Fibroblast of lung (primary cell): ENCODE data around the gene OR2AJ1. TPM values are rescaled to one million over a fixed set of nuclear protein-coding genes. Genes with fewer than 3 reads are reported as not detected.

Experiments used
- DNase-seq, 2 donors: peaks; one replicate each; pipeline versions ENCODE4 v3.0.0 to v3.0.0-alpha.2; 2010; ENCODE audit warnings: low read depth in 2 of 2
- H2AFZ ChIP-seq: 2 replicates; pipeline ENCODE4 v1.5.1; 2012; ENCODE audit warnings: low read length, control low read depth, inconsistent platforms
- H3K27ac ChIP-seq: 2 replicates; pipeline ENCODE4 v1.5.1; 2011; ENCODE audit warnings: low read length, control low read depth; ENCODE audit not compliant: insufficient read depth
- H3K27me3 ChIP-seq: 2 replicates; pipeline ENCODE4 v1.5.1; 2011; ENCODE audit warnings: mild to moderate bottlenecking, low read length; ENCODE audit not compliant: control insufficient read depth, insufficient read depth
- H3K36me3 ChIP-seq: 2 replicates; pipeline ENCODE4 v1.5.1; 2011; ENCODE audit warnings: low read length; ENCODE audit not compliant: control insufficient read depth, insufficient read depth
- H3K4me1 ChIP-seq: 2 replicates; pipeline ENCODE4 v1.5.1; 2011; ENCODE audit warnings: low read length; ENCODE audit not compliant: control insufficient read depth, insufficient read depth; ENCODE audit errors: extremely low read depth
- H3K4me2 ChIP-seq: 2 replicates; pipeline ENCODE4 v1.5.1; 2011; ENCODE audit warnings: low read length, control low read depth; ENCODE audit not compliant: insufficient read depth; ENCODE audit errors: extremely low read depth
- H3K4me3 ChIP-seq, 4 experiments: fragments of 200-600 bp in 1 of 4; sonication (generic) in 1 of 4; replicated peaks in 1 of 4; 2 replicates each; pipeline ENCODE4 v1.5.1; 2011 to 2016; ENCODE audit warnings: low read length in 4 of 4, low read depth in 3 of 4, mild to moderate bottlenecking in 3 of 4, control low read depth in 2 of 4, inconsistent platforms in 1 of 4, mixed read lengths in 1 of 4; ENCODE audit not compliant: insufficient read depth in 1 of 4; ENCODE audit errors: control extremely low read depth in 1 of 4
- H3K79me2 ChIP-seq: 2 replicates; pipeline ENCODE4 v1.5.1; 2012; ENCODE audit warnings: mild to moderate bottlenecking, low read length, inconsistent platforms; ENCODE audit not compliant: control insufficient read depth, insufficient read depth
- H3K9ac ChIP-seq: 2 replicates; pipeline ENCODE4 v1.5.1; 2011; ENCODE audit warnings: mild to moderate bottlenecking, low read length, control low read depth; ENCODE audit not compliant: insufficient read depth
- H3K9me3 ChIP-seq: 2 replicates; pipeline ENCODE4 v1.5.1; 2012; ENCODE audit warnings: low read depth, low read length; ENCODE audit not compliant: control insufficient read depth, insufficient read depth
- H4K20me1 ChIP-seq: 2 replicates; pipeline ENCODE4 v1.5.1; 2011; ENCODE audit warnings: low read length; ENCODE audit not compliant: control insufficient read depth, insufficient read depth; ENCODE audit errors: extremely low read depth
- CTCF ChIP-seq, 2 donors: IDR thresholded peaks in 1 of 2; conservative IDR thresholded peaks in 1 of 2; 1 replicate in 1 of 2; 2 replicates in 1 of 2; pipeline ENCODE4 v1.5.1; 2011 to 2012; ENCODE audit warnings: low read length in 2 of 2, control low read depth in 1 of 2, inconsistent platforms in 1 of 2, low read depth in 1 of 2, mild to moderate bottlenecking in 1 of 2
- polyA plus RNA-seq, 2 donors: library from polyadenylated mRNA; depleted of rRNA in 1 of 2; stranded (reverse) in 1 of 2; unstranded in 1 of 2; fragments of >200 nt; gene quantifications; 2 replicates each; pipeline ENCODE4 v1.2.1, GENCODE V29; 2011 to 2012; ENCODE audit warnings: missing spikeins in 1 of 2
- total RNA-seq: library from RNA; depleted of rRNA; stranded (reverse); fragments of >200 nt; gene quantifications from 2 replicates; pipeline ENCODE4 v1.2.1, GENCODE V29; 2014

OR2AJ1 gene
- total and polyA plus RNA-seq, 2 donors (not counting 1 experiment from before 2014, with no cell fraction given), result not detected

- Histone ChIP-seq H3K27me3 (no peaks in the 10 kb centered on the region), H3K4me2 (no peak overlapping the region), H4K20me1 (no peaks in the 10 kb centered on the region), H2AFZ (no peak overlapping the region), H3K4me1 (no peaks in the 10 kb centered on the region), H3K27ac (no peak overlapping the region), H3K79me2 (no peaks in the 10 kb centered on the region), H3K4me3 (no peak overlapping the region), H3K9ac (no peak overlapping the region), H3K9me3 (no peaks in the 10 kb centered on the region), H3K36me3 (no peaks in the 10 kb centered on the region)
- TF ChIP-seq CTCF (conservative IDR thresholded peaks at IDR 0.05 in 1 of 2, IDR thresholded peaks at IDR 0.05 in 1 of 2; ENCODE audit: low read depth in 1 of 2, low read length in 2 of 2), result no peak
- DNase-seq, result no peak
Measured at GRCh38 chr1:247966532-247967204, 42.0 kb downstream of the OR2AJ1 start.

Other genes with a start within 250 kb of the OR2AJ1 start
- not detected in 2 replicates for gene OR13G1, start 245.2 kb upstream of the OR2AJ1 start, total RNA-seq
- gene OR13G1, start 245.2 kb upstream of the OR2AJ1 start, polyA plus RNA-seq, result not detected in 2 replicates
- not detected in 2 replicates for gene OR6F1, start 208.2 kb upstream of the OR2AJ1 start, total RNA-seq
- not detected in 2 replicates for gene OR6F1, start 208.2 kb upstream of the OR2AJ1 start, polyA plus RNA-seq
- not detected in 2 replicates for gene OR14K1, start 186.3 kb upstream of the OR2AJ1 start, total RNA-seq
- not detected in 2 replicates for gene OR14K1, start 186.3 kb upstream of the OR2AJ1 start, polyA plus RNA-seq
- not detected in 2 replicates for gene OR14A2, start 176.7 kb upstream of the OR2AJ1 start, total RNA-seq
- not detected in 2 replicates for gene OR14A2, start 176.7 kb upstream of the OR2AJ1 start, polyA plus RNA-seq
- gene OR1C1, start 164.3 kb upstream of the OR2AJ1 start, total RNA-seq, result not detected in 2 replicates
- not detected in 2 replicates for gene OR1C1, start 164.3 kb upstream of the OR2AJ1 start, polyA plus RNA-seq
- not detected in 2 replicates for gene OR14A16, start 100.8 kb upstream of the OR2AJ1 start, total RNA-seq
- gene OR14A16, start 100.8 kb upstream of the OR2AJ1 start, polyA plus RNA-seq, result not detected in 2 replicates
- gene OR11L1, start 83.0 kb upstream of the OR2AJ1 start, total RNA-seq, result not detected in 2 replicates
- gene OR11L1, start 83.0 kb upstream of the OR2AJ1 start, polyA plus RNA-seq, result not detected in 2 replicates
- gene TRIM58, start 67.7 kb upstream of the OR2AJ1 start, total RNA-seq, result under 0.01 and 0.50 TPM in 2 replicates
- gene TRIM58, start 67.7 kb upstream of the OR2AJ1 start, polyA plus RNA-seq, result 0.47 and 3.5 TPM in 2 replicates
- gene OR2W3, start 29.3 kb upstream of the OR2AJ1 start, total RNA-seq, result not detected in 2 replicates
- 0.42 and 3.2 TPM in 2 replicates for gene OR2W3, start 29.3 kb upstream of the OR2AJ1 start, polyA plus RNA-seq
- gene OR2T8, start 4.6 kb upstream of the OR2AJ1 start, total RNA-seq, result not detected in 2 replicates
- 0.09 TPM in 1 of 2 replicates, not detected in the other for gene OR2T8, start 4.6 kb upstream of the OR2AJ1 start, polyA plus RNA-seq
- 0.17 TPM in 1 of 2 replicates, not detected in the other for gene OR2L8, start 24.0 kb downstream of the OR2AJ1 start, total RNA-seq
- gene OR2L8, start 24.0 kb downstream of the OR2AJ1 start, polyA plus RNA-seq, result not detected in 2 replicates
- not detected in 2 replicates for gene OR2AK2, start 40.3 kb downstream of the OR2AJ1 start, total RNA-seq
- gene OR2AK2, start 40.3 kb downstream of the OR2AJ1 start, polyA plus RNA-seq, result not detected in 2 replicates
- gene OR2L5, start 88.8 kb downstream of the OR2AJ1 start, total RNA-seq, result not detected in 2 replicates
- not detected in 2 replicates for gene OR2L5, start 88.8 kb downstream of the OR2AJ1 start, polyA plus RNA-seq
- gene OR2L2, start 105.2 kb downstream of the OR2AJ1 start, total RNA-seq, result under 0.01 TPM in 1 of 2 replicates, not detected in the other
- gene OR2L2, start 105.2 kb downstream of the OR2AJ1 start, polyA plus RNA-seq, result 0.03 TPM in 1 of 2 replicates, not detected in the other
- gene OR2L3, start 121.9 kb downstream of the OR2AJ1 start, total RNA-seq, result under 0.01 TPM in 1 of 2 replicates, not detected in the other
- not detected in 2 replicates for gene OR2L3, start 121.9 kb downstream of the OR2AJ1 start, polyA plus RNA-seq
- not detected in 2 replicates for gene OR2L13, start 170.3 kb downstream of the OR2AJ1 start, total RNA-seq
- 0.03 TPM in 1 of 2 replicates, not detected in the other for gene OR2L13, start 170.3 kb downstream of the OR2AJ1 start, polyA plus RNA-seq
- gene OR2M5, start 220.3 kb downstream of the OR2AJ1 start, total RNA-seq, result not detected in 2 replicates
- not detected in 2 replicates for gene OR2M5, start 220.3 kb downstream of the OR2AJ1 start, polyA plus RNA-seq
- gene OR2M2, start 249.9 kb downstream of the OR2AJ1 start, total RNA-seq, result not detected in 2 replicates
- not detected in 2 replicates for gene OR2M2, start 249.9 kb downstream of the OR2AJ1 start, polyA plus RNA-seq